Measurements from ENCODE around the gene ADAT1. TPM values are rescaled to one million over a fixed set of nuclear protein-coding genes. Genes with fewer than 3 reads are reported as not detected.
A peak's percentile ranks its signal among the peaks of the same experiment; 100 is the strongest.

The ADAT1 gene
- total and polyA plus RNA-seq, 2 of the 13 experiments (the other 11 are each of a cell fraction or from before 2014, with no cell fraction given) = 18.4 to 40.8 TPM

GRCh38 chr16:75622761-75623605 is at the start of gene ADAT1 (continued):
- TF ChIP-seq ZNF841 (CRISPR knock-in tag; IDR thresholded peaks at IDR 0.05; ENCODE audit: borderline replicate concordance) = no peak
- TF ChIP-seq TBL1XR1 (IDR thresholded peaks at IDR 0.05; ENCODE audit: borderline replicate concordance, low read length, partially characterized antibody) = peak; percentile 63
- TF ChIP-seq GATA4 (IDR thresholded peaks at IDR 0.05; ENCODE audit: borderline replicate concordance, low read depth) = no peak; the same call in 1 of the 2 replicates
- TF ChIP-seq ZBTB44 (CRISPR knock-in tag; IDR thresholded peaks at IDR 0.05) = no peak
- TF ChIP-seq ZNF747 (CRISPR knock-in tag; IDR thresholded peaks at IDR 0.05; ENCODE audit: borderline replicate concordance) = peak; percentile 76; the same call in 1 of the 2 replicates
- TF ChIP-seq CBX1 (IDR thresholded peaks at IDR 0.05; ENCODE audit: low read depth) = peak; percentile 85
- peak; percentile 50 for TF ChIP-seq XRCC5 (optimal IDR thresholded peaks at IDR 0.05; ENCODE audit: low read length)
- no peak for TF ChIP-seq ZNF496 (CRISPR knock-in tag; IDR thresholded peaks at IDR 0.05; ENCODE audit: insufficient replicate concordance)
- TF ChIP-seq SMYD3 (CRISPR knock-in tag; IDR thresholded peaks at IDR 0.05) = no peak
- TF ChIP-seq CENPT (CRISPR knock-in tag; IDR thresholded peaks at IDR 0.05; ENCODE audit: low read depth) = no peak
- TF ChIP-seq ZNF337 (CRISPR knock-in tag; IDR thresholded peaks at IDR 0.05; ENCODE audit: borderline replicate concordance, low read depth) = no peak
- TF ChIP-seq KIAA2018 (CRISPR knock-in tag; IDR thresholded peaks at IDR 0.05; ENCODE audit: borderline replicate concordance) = 0 out of 2 replicates have a peak, but pooled peaks have one; percentile 47
- no peak for TF ChIP-seq SMAD9 (CRISPR knock-in tag; IDR thresholded peaks at IDR 0.05)
- TF ChIP-seq MLLT10 (CRISPR knock-in tag; IDR thresholded peaks at IDR 0.05) = no peak
- TF ChIP-seq REL (CRISPR knock-in tag; conservative IDR thresholded peaks at IDR 0.05) = no peak
